Measurements from ENCODE around the gene AMY2B.
"Not testable (repeated sequence)": the region's sequence is repeated elsewhere in the genome, so short reads cannot be mapped to it uniquely, and the experiment has no call there.

AMY2B gene

DNA sequence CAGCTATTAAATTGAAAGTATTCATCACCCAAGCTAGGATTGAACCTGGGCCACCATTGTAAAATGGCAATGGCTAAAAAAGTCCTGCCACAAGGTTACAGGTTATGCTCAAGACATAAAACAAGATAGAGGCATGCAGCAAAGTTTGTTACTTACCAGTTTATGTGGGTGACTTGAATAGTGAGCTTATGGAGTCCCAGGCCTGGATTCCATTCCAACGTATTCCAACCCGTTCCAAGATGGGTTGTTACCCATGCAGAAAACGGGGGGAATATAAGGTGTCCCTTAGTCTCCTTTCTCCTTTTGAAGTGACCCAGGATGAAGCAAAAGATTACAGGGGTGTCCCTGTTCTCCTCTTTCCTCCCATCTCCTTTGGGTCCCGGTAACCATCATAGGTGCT is 56.0 kb downstream of the AMY2B start:
- DNase-seq = not testable (repeated sequence)
